GM21526 (cell line): ENCODE measurements around the gene RBM19.

ENCODE experiments used
- ATAC-seq: cut with Tn5 transposase; IDR thresholded peaks from one replicate; pipeline ENCODE4 v1.9.1; 2021; ENCODE audit warnings: moderate library complexity; ENCODE audit not compliant: unreplicated experiment, low FRiP score

RBM19 gene

DNA sequence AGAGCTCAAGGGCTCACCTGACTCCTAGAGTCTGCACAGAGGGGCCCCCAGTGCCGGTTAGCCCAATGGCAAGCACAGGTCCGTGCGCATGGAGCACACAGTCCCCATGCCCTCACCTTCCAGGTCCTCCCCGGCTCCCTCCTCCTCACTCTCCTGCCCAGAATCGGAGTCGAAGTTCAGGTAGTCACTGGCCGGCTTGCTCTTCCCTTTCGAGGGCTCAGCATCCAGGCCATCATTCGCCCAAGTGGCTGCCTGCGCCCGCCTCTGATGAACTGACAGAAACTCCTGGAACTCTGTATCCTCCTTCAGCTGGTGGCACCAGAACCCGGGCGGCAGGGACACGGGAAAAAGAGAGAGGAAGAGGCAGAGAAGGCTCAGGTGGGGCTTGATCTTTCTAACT lies 7.0 kb downstream of the RBM19 start:
- no peak for ATAC-seq

GRCh38 chr12:113958108-113958507 lies 8.0 kb downstream of the RBM19 start:
- no peak for ATAC-seq

DNA sequence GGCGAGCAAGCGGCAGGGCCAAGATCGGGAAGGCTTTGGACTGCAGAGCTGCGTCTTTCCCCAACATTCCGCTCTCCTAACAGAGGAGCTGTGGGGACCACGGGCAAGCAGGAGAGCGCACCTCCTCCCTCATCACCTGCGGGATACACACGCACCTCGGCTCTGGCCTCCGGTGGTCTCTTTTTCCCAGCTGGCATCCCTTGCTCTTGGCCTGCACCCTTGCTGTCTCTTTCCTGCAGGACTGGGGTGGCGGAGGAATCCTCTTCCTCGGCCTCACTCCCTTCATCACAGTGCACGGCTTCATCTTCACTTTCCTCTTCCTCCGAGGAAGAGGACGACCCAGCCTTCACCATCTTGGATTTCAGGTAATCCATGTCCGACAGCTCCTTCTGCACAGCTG lies 8.5 kb downstream of the RBM19 start:
- ATAC-seq, result no peak

DNA sequence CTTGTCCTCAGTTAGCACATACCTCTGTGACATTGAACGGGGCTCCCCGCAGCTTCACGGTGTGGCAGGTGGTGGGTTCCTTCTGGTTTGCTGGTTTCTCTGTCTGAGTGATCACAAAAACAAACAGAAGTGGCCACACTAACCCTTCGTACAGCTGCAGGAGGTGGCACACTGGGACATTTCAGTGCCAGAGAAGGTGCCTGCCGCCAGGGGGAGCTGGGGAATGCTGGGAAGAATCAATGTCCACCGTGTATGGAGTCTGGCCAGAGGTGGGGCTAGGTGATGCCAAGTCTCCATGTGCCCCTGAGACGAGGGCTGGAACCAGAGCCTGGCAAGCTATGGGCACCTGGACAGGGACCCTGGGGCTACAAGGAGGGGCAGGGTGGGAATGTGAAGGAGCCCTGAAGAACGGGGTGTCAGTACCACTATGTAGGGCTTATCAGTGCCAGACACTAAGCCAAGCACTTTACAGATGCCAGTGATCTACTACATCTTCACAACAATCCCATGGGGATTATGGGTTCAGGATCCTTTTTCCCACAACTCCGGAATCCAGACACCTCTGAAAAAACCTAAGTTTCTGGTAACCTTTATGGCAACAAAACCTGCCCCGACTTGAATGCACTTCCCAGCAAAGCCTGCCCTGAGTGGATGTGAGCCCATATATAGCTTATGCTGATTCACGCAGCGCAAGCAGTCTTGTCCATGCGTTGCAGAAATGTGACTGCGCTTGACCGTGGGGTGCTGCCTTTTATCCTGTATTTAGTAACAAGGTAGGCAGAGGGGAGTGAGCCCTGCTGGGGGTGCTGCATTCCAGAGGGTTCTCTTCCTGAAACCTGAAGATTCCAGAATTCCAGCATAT lies 10.8 kb downstream of the RBM19 start:
- no peak for ATAC-seq

- no peak for ATAC-seq
Observed at GRCh38 chr12:113954547-113954946, 11.6 kb downstream of the RBM19 start.

GRCh38 chr12:113950873-113951272 lies 15.3 kb downstream of the RBM19 start:
- no peak for ATAC-seq

- ATAC-seq, result no peak
Observed at GRCh38 chr12:113949321-113950305, 16.5 kb downstream of the RBM19 start.

GRCh38 chr12:113948151-113948914 lies 17.8 kb downstream of the RBM19 start:
- no peak for ATAC-seq

GRCh38 chr12:113946175-113946574 lies 19.9 kb downstream of the RBM19 start:
- ATAC-seq, result no peak

DNA sequence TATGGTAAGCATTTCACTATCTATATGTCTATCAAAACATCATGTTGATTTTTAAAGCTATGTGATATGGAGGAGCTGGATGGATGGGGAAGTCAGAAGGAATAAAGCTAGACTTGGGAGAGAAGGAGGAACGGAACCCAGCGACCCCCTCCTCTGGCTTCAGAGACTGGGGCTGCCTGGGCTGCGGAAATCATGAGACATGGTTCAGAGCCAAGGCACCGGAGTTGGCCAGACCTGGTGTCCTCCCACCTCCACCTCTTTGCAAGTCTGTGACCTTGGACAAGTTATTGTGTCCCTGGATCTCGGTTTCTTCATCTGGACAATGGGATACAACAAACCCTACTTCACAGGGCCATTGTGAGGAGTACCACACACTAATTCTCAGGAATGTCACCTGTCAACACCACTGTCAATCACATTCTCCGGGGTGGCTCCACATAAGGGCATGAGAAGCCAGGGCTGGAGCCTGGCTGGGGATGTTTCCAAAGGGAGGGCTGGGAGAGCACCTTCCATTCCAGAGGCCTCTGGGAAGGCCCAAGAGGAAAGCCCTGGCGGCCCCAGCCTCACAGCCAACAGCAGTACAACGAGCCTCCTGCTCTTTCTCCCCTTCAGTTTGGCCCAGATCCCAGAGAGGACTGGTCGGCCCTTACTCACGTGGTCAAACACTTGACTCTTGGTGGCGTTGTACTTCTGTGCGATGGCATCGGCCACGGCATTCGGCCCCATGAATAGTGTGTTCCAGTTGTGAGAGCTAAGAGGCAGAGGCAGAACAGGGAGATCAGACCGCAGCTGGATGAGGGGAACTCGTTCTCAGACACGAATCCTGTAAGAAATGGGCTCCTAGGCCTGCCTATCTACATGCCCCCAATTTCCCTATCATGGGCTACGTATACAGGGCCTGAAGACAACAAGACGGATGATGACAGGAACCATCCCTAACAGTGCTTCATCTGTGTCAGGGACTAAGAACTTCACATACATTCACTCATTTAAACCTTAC lies 20.7 kb downstream of the RBM19 start:
- ATAC-seq, result no peak

DNA sequence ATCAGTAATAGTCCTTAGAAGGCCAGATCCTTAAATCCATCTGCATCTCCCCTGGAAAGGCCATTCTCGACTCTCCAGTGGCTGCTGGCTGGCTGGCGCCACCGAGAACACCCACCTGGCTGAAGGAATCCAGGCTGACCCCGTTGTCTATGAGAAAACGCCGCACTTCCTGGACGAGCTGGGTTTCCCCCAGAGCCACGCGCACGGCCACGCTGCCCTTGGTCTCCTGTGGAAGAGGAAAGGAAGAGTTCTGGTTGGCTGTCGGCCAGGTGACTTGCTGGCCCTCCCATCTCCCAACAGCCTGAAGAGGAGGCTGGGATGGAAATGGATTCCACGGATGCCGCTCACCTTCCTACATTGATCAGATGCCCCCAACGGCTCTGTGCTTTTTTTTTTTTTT lies 23.9 kb downstream of the RBM19 start:
- ATAC-seq, result no peak

- no peak for ATAC-seq
Observed at GRCh38 chr12:113941208-113941486, 25.0 kb downstream of the RBM19 start.

DNA sequence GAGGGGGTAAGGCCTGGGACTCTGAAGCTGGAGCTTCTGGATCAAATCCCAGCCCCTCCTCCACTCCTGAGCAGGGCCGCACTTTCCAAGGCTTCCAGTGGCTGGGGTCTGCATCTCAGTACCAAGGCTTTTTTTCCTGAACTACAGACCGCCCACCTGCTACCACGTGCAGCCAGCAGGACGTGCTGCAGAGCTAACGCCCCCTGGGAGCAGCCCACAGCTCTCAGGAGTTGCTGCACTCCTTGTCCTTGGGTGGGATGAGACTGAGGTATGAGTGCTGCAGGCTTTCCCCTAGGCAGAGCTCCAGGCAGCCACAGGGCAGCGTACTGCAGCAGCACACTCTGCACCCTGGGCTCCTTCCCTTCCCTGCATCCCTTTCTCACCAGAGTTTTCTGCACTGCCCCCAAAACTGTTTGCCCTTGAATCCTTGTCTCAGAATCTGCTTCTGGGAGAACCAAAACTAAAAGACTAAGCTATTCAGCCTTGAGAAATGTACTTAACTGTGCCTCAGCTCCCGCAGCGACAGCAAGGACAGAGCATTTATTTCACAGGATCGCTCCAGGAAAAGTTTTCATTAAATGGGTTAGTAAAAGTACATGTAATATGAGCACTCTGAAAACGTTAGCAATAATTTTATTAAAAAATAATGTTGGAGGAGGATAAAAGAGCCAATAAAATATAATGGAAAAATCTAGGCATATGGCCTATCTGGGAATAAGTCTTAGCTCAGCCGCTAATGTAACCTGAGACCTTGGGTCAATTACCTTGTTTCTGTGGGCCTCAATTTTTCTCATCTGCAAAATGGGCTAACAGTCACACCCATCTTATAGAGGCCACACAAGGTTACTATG lies 25.5 kb downstream of the RBM19 start:
- no peak for ATAC-seq

- ATAC-seq, result no peak
Observed at GRCh38 chr12:113939867-113940266, 26.3 kb downstream of the RBM19 start.

DNA sequence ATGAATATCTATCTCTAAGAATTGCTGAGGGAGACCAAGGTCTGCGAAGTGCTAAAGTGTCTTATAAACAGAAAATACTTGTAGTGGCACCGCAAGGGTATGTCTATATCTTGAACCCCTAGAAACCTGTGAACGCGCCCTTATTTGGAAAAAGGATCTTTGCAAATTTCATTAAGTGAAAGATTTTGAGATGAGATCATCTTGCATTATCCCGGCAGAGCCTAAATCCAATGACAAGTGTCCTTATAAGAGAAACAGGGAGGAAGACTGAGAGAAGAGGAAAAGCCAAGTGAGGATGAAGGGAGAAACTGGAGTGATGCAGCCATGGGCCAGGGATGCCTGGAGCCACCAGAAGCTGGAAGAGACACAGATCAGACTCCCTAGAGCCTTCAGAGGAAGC lies 27.7 kb downstream of the RBM19 start:
- ATAC-seq, result no peak

DNA sequence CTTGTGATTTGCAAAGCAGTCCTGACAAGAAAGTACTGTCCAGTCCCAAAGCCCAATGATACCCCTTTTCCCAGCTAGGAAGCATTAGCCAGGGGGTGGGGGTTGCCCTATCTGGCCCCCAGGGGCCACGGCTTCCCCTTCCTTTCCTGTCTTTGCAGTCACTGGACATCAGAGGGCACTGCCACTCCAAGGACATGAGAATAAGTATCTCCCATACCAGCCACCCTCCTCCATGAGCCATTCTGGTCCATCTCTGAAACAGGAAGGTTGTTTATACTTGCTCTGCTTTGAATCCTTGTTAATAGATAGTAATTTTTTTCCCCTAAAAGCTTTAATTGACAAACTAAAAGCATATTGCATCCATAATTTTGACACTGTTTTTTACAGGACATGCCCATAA lies 29.7 kb downstream of the RBM19 start:
- no peak for ATAC-seq

GRCh38 chr12:113935459-113935858 lies 30.7 kb downstream of the RBM19 start:
- no peak for ATAC-seq

DNA sequence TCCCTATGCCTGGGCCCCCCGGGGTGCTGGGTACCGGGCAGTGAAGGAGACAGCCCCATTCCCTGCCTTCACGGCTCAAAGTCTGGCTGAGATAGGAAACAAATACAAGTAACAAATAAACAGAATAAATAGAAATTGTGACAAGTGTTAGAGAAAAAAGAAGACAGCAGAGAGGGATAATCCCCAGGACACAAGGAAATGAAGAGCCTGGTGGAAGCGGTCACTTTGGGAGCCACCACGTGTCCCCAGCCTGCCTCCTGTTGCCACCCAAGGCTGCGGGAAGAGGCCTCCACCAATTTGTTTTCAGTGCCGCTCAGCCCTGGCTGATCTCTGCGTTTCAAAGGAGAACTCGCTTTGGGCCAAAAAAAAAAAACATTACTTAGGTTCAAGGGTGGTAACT lies 31.2 kb downstream of the RBM19 start:
- ATAC-seq, result no peak
